ENCODE data around the gene BRF1.

- TF ChIP-seq CTCF (CRISPR knock-in tag; IDR thresholded peaks at IDR 0.05): no peak
- no peak for TF ChIP-seq ZNF598 (CRISPR knock-in tag; IDR thresholded peaks at IDR 0.05; ENCODE audit: borderline replicate concordance)
- no peak for TF ChIP-seq EP300 (IDR thresholded peaks at IDR 0.05; ENCODE audit: low read depth in 2 of 2, low read length in 2 of 2)
- no peak for TF ChIP-seq EP300 (CRISPR knock-in tag; IDR thresholded peaks at IDR 0.05; ENCODE audit: borderline replicate concordance)
- no peak for TF ChIP-seq E2F1 (CRISPR knock-in tag; IDR thresholded peaks at IDR 0.05)
- no peak for TF ChIP-seq CEBPB (IDR thresholded peaks at IDR 0.05; ENCODE audit: borderline replicate concordance, low read depth, low read length)
- no peak for TF ChIP-seq PRDM15 (CRISPR knock-in tag; IDR thresholded peaks at IDR 0.05)
Observed at GRCh38 chr14:105223260-105223659, 77.5 kb downstream of the BRF1 start.

Measured in HepG2 (cell line).